AG04449 (cell line): ENCODE measurements around the gene SNRK.

Experiments
- CTCF ChIA-PET: fragments of 350-600 bp; formaldehyde crosslinking; extraction: SDS; loops from one replicate; lab custom pipeline; 2021; ENCODE audit warnings: antibody characterized with exemption; lab: Yijun Ruan, JAX
- POLR2A ChIA-PET: fragments of 400-600, 350-600 bp; formaldehyde crosslinking; extraction: SDS; loops from one replicate; lab custom pipeline; 2020; ENCODE audit warnings: antibody characterized with exemption, inconsistent platforms; lab: Yijun Ruan, JAX
- DNase-seq: peaks from one replicate; pipeline ENCODE4 v3.0.0-alpha.2; 2010; ENCODE audit warnings: low read depth, low spot score
- H3K4me3 ChIP-seq: 2 replicates; pipeline ENCODE4 v1.5.1; 2011; ENCODE audit warnings: low read depth, mild to moderate bottlenecking, control low read depth, low read length
- TF ChIP-seq, protein P1 (sequence below): IDR thresholded peaks from one replicate; pipeline ENCODE4 v1.5.1; 2011; ENCODE audit warnings: mild to moderate bottlenecking, moderate library complexity, low read length, control low read depth, inconsistent platforms; ENCODE audit not compliant: insufficient read depth; ENCODE audit errors: missing control alignments

Gene SNRK

DNA sequence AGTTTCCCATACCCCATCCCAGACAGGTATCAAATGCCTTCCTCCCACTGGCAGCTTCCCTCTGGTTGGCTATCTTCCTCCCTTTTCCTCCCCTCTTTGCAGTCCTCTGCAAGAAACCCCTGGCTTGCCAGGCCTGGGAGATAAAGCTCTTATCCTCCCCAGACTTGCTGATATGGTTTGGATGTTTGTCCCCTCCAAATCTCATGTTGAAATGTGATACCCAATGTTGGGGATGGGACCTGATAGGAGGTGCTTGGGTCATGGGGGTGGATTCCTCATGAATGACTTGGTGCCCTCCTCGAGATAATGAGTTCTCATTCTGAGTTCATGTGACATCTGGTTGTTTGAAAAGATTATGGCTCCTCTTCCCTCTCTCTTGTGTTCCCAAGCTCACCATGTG, 32.2 kb upstream of the SNRK start:
- ChIA-PET POLR2A (no interaction called here), CTCF (no interaction called here)
- TF ChIP-seq, protein P1, sequence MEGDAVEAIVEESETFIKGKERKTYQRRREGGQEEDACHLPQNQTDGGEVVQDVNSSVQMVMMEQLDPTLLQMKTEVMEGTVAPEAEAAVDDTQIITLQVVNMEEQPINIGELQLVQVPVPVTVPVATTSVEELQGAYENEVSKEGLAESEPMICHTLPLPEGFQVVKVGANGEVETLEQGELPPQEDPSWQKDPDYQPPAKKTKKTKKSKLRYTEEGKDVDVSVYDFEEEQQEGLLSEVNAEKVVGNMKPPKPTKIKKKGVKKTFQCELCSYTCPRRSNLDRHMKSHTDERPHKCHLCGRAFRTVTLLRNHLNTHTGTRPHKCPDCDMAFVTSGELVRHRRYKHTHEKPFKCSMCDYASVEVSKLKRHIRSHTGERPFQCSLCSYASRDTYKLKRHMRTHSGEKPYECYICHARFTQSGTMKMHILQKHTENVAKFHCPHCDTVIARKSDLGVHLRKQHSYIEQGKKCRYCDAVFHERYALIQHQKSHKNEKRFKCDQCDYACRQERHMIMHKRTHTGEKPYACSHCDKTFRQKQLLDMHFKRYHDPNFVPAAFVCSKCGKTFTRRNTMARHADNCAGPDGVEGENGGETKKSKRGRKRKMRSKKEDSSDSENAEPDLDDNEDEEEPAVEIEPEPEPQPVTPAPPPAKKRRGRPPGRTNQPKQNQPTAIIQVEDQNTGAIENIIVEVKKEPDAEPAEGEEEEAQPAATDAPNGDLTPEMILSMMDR, result no peak
- DNase-seq, result no peak
- H3K4me3 ChIP-seq, result no peak overlapping the region

DNA sequence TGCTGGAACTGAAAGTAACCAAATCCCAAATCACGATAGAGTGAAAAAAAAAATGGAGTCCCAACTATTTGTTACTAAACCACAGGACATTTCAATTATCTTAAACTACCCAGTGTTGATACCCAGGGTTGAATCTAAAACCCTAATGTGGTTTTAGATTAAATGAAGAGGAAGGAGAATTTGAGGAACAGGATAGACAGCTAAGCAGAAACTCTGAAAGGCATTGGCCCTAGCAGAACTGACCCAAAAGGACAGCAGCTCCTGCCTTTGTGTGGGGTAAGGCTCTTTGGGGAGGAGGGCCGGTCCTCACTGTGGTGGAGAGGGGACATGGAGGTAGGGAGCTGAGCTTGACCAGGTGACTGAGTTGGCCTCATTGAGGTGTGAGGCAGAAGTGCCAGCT, 30.7 kb upstream of the SNRK start:
- POLR2A ChIA-PET, result no interaction called here
- no peak overlapping the region for H3K4me3 ChIP-seq
- TF ChIP-seq, protein P1, result no peak
- DNase-seq, result no peak
- CTCF ChIA-PET, result interaction anchor here (1.0 kb wide), 1 partner anchor 15 kb away, joined by 3 read pairs; no protein-coding TSS in a partner anchor

DNA sequence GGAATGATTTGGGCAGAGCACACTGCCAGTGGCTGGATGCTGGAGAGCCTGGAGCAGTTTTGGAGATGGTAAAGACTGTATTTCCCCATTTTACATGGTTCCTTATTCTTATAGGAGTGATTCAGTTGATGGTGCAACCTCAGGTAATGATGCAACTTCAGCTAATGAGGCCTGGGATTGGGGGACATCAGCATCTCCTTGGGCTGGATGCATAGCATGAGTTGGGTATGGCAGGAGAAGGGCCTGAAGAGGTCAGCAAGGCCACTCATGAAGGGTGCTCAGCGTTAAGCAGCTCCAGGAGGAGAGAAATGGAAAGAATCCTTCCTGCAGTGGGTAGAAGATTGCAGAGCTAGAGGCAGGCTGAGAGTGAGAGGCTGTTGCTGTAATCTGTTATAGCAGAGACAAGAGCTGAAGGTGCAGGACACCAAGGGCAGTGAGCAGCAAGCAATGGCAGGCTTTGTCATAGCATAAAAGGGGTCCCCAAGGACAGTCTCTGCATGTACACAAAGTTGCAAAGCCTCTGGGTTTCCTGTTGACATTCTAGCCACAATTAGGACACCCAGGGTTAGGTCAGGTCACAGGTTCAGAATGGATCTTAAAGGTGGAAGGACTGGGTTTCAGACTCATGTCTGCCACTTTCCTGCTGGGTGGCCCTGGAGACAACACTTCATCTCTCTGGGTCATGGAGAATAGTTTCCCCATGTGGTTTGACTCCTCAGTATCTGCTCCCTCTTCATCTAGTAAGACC, 29.5 kb upstream of the SNRK start:
- TF ChIP-seq, protein P1, result no peak
- H3K4me3 ChIP-seq, result no peak overlapping the region
- ChIA-PET POLR2A (no interaction called here), CTCF (no interaction called here)
- DNase-seq, result no peak

DNA sequence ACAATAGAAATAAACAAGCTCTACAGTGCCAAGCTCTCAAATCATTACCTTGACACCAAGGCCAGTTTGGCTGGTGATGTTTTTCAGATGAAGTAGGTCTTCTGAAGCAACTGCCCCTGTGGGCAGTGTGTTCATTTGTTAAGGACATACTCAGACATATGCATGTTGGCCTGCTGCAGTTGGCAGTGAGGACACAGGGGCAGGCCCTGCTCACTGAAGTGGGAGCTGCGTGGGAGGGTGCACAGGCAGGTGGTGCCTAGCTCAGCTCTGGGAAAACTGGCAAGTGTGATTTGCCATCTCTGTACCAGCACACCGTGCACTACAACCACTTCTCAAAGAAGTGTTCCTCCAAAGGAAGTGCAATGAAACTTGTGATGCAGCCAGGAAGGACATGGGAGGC, 28.5 kb upstream of the SNRK start:
- no peak overlapping the region for H3K4me3 ChIP-seq
- no peak for DNase-seq
- TF ChIP-seq, protein P1, result no peak
- ChIA-PET POLR2A (no interaction called here), CTCF (no interaction called here)

DNA sequence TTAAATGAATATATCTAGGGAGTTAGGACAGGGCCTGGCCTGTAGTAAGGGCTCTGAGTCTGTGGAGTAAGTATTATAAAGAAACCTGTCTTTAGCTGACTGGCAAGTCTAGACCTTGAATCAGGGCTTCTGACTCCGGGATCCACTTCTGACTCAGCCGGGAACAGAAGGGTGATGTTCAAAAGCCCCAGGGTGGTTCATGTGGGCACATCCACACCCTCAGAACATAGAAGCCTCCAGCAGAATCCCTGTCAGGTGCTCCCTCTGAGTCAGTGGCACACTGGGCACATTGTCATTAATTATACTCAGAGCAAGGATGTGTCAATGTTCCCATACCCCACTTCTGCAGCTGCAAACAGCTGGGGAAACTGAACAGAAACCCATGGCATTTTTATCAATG, 26.7 kb upstream of the SNRK start:
- ChIA-PET CTCF (interaction anchor here (1.0 kb wide), 1 partner anchor 15 kb away, joined by 3 read pairs; no protein-coding TSS in a partner anchor), POLR2A (no interaction called here)
- TF ChIP-seq, protein P1, result no peak
- no peak for DNase-seq
- no peak overlapping the region for H3K4me3 ChIP-seq

DNA sequence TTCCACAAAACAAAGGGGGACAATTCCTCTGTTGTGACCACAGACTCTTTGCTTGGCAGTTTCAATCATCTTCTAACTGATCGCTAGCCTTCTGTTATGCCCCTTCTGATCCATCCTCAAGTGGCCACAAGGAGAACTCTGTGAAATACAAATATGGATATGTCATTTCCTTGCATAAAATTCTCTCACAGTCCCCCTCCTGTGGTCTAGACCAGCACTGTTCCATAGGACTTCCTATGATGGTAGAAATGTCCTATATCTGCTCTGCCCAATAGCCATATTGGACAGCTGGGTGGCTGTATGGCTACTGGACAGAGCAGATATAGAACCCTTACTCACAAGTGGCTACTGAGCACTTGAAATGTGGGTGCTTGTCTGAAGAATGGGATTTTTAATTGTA, 25.9 kb upstream of the SNRK start:
- TF ChIP-seq, protein P1, result no peak
- no peak for DNase-seq
- CTCF ChIA-PET, result no interaction called here
- H3K4me3 ChIP-seq, result no peak overlapping the region
- POLR2A ChIA-PET, result no interaction called here
